ENCODE data around the gene CALU.
A peak's percentile ranks its signal among the peaks of the same experiment; 100 is the strongest.

Gene CALU

GRCh38 chr7:128775744-128776474 lies 36.8 kb downstream of the CALU start, which contains the start of gene OPN1SW:
Gene OPN1SW (minus strand): TSS chr7:128775794. CDS start chr7:128775781, 13 bp downstream.
- DNase-seq = no peak
- in situ Hi-C loops (cut with HindIII; ENCODE audit: low pct_ligation_motif_present, low pct_unique_long_range_greater_than_20kb, low sequenced_read_pairs) = no loop called here

- in situ Hi-C loops (cut with HindIII; ENCODE audit: low pct_ligation_motif_present, low pct_unique_long_range_greater_than_20kb, low sequenced_read_pairs) = no loop called here
- no peak for DNase-seq
Observed at GRCh38 chr7:128777156-128778123, 38.3 kb downstream of the CALU start.

- in situ Hi-C loops (cut with HindIII; ENCODE audit: low pct_ligation_motif_present, low pct_unique_long_range_greater_than_20kb, low sequenced_read_pairs) = no loop called here
- DNase-seq = no peak
Observed at GRCh38 chr7:128778946-128779345, 39.8 kb downstream of the CALU start.

- no peak for DNase-seq
Observed at GRCh38 chr7:128781126-128781525, 42.0 kb downstream of the CALU start.

GRCh38 chr7:128781851-128782250 lies 42.7 kb downstream of the CALU start:
- in situ Hi-C loops (cut with HindIII; ENCODE audit: low pct_ligation_motif_present, low pct_unique_long_range_greater_than_20kb, low sequenced_read_pairs) = no loop called here
- DNase-seq = no peak

More at GRCh38 chr7:128781126-128781525, 42.0 kb downstream of the CALU start:
- in situ Hi-C loops (cut with HindIII; ENCODE audit: low pct_ligation_motif_present, low pct_unique_long_range_greater_than_20kb, low sequenced_read_pairs) = no loop called here

- no peak for DNase-seq
- in situ Hi-C loops (cut with HindIII; ENCODE audit: low pct_ligation_motif_present, low pct_unique_long_range_greater_than_20kb, low sequenced_read_pairs) = no loop called here
Observed at GRCh38 chr7:128783143-128783861, 44.1 kb downstream of the CALU start.

- DNase-seq = no peak
- in situ Hi-C loops (cut with HindIII; ENCODE audit: low pct_ligation_motif_present, low pct_unique_long_range_greater_than_20kb, low sequenced_read_pairs) = no loop called here
Observed at GRCh38 chr7:128785738-128786137, 46.6 kb downstream of the CALU start.

GRCh38 chr7:128788446-128789412 lies 49.6 kb downstream of the CALU start:
- no peak for DNase-seq

GRCh38 chr7:128790315-128791041 lies 51.3 kb downstream of the CALU start:
- no peak for DNase-seq
- in situ Hi-C loops (cut with HindIII; ENCODE audit: low pct_ligation_motif_present, low pct_unique_long_range_greater_than_20kb, low sequenced_read_pairs) = no loop called here

More at GRCh38 chr7:128788446-128789412, 49.6 kb downstream of the CALU start:
- in situ Hi-C loops (cut with HindIII; ENCODE audit: low pct_ligation_motif_present, low pct_unique_long_range_greater_than_20kb, low sequenced_read_pairs) = no loop called here

- DNase-seq = peak; percentile 80
- in situ Hi-C loops (cut with HindIII; ENCODE audit: low pct_ligation_motif_present, low pct_unique_long_range_greater_than_20kb, low sequenced_read_pairs) = no loop called here
Observed at GRCh38 chr7:128791121-128791971, 52.2 kb downstream of the CALU start, which contains the start of gene CCDC136. Gene CCDC136 (plus strand): TSS chr7:128791968. CDS start chr7:128792412, 444 bp downstream.

- in situ Hi-C loops (cut with HindIII; ENCODE audit: low pct_ligation_motif_present, low pct_unique_long_range_greater_than_20kb, low sequenced_read_pairs) = no loop called here
- DNase-seq = peak; percentile 36
Observed at GRCh38 chr7:128791972-128792327, 52.8 kb downstream of the CALU start.

- DNase-seq = no peak
- in situ Hi-C loops (cut with HindIII; ENCODE audit: low pct_ligation_motif_present, low pct_unique_long_range_greater_than_20kb, low sequenced_read_pairs) = no loop called here
Observed at GRCh38 chr7:128792471-128793180, 53.5 kb downstream of the CALU start.

- in situ Hi-C loops (cut with HindIII; ENCODE audit: low pct_ligation_motif_present, low pct_unique_long_range_greater_than_20kb, low sequenced_read_pairs) = no loop called here
- no peak for DNase-seq
Observed at GRCh38 chr7:128793181-128793547, 54.0 kb downstream of the CALU start.

GRCh38 chr7:128794020-128794419 lies 54.9 kb downstream of the CALU start:
- in situ Hi-C loops (cut with HindIII; ENCODE audit: low pct_ligation_motif_present, low pct_unique_long_range_greater_than_20kb, low sequenced_read_pairs) = no loop called here
- peak; percentile 19 for DNase-seq

GRCh38 chr7:128794436-128794835 lies 55.3 kb downstream of the CALU start:
- in situ Hi-C loops (cut with HindIII; ENCODE audit: low pct_ligation_motif_present, low pct_unique_long_range_greater_than_20kb, low sequenced_read_pairs) = no loop called here
- no peak for DNase-seq

GRCh38 chr7:128795129-128795528 lies 56.0 kb downstream of the CALU start:
- no peak for DNase-seq
- in situ Hi-C loops (cut with HindIII; ENCODE audit: low pct_ligation_motif_present, low pct_unique_long_range_greater_than_20kb, low sequenced_read_pairs) = no loop called here
